ENCODE data around the gene RFPL1.
"Not testable (repeated sequence)": the region's sequence is repeated elsewhere in the genome, so short reads cannot be mapped to it uniquely, and the experiment has no call there.

RFPL1 gene

GRCh38 chr22:29411569-29412211, 26.7 kb upstream of the RFPL1 start:
- not testable (repeated sequence) for H3K9ac ChIP-seq (ENCODE audit: low read length); H3K4me3 ChIP-seq (ENCODE audit: low read length); H3K9me3 ChIP-seq (ENCODE audit: control insufficient read depth, low read length); H3K27me3 ChIP-seq (replicated peaks; ENCODE audit: control insufficient read depth, insufficient read depth, low read length); DNase-seq (ENCODE audit: low read depth); H3K4me1 ChIP-seq (ENCODE audit: control insufficient read depth, insufficient read depth, low read length); H3K36me3 ChIP-seq (ENCODE audit: control insufficient read depth, insufficient read depth, low read length, severe bottlenecking)

GRCh38 chr22:29412772-29413171, 25.6 kb upstream of the RFPL1 start:
- not testable (repeated sequence) for H3K36me3 ChIP-seq (ENCODE audit: control insufficient read depth, insufficient read depth, low read length, severe bottlenecking); DNase-seq (ENCODE audit: low read depth); H3K9me3 ChIP-seq (ENCODE audit: control insufficient read depth, low read length); H3K4me3 ChIP-seq (ENCODE audit: low read length); H3K4me1 ChIP-seq (ENCODE audit: control insufficient read depth, insufficient read depth, low read length); H3K27me3 ChIP-seq (replicated peaks; ENCODE audit: control insufficient read depth, insufficient read depth, low read length); H3K9ac ChIP-seq (ENCODE audit: low read length)

DNA sequence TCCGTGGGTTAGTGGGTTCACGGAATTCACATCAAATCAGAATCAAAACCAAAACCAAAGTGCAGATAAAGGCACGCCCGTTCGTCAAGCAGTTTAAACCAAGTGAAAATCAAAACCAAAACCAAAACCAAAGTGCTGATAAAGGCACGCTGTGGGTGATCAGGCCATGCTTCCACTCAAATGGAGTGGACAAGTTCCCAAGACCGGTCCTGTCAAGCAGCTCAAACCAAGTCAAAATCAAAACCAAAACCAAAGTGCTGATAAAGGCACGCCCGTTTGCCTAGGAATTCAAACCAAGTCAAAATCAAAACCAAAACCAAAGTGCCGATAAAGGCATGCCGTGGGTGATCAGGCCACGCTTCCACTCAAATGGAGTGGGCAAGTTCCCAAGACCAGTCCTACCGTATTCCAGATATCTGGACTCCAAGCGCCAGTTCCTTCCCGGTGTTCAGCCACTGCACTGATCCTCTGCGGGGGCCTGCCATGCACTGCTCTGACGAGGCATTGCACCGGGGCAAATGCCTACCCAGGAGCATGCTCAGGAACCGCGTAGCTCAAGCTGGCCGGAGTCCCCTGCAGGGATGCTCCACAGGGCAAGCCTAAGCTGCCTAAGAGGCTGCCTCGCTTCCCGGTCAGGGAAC, 23.3 kb upstream of the RFPL1 start:
- H3K9me3 ChIP-seq (ENCODE audit: control insufficient read depth, low read length); H3K36me3 ChIP-seq (ENCODE audit: control insufficient read depth, insufficient read depth, low read length, severe bottlenecking); H3K4me1 ChIP-seq (ENCODE audit: control insufficient read depth, insufficient read depth, low read length); H3K27me3 ChIP-seq (replicated peaks; ENCODE audit: control insufficient read depth, insufficient read depth, low read length): not testable (repeated sequence)
- DNase-seq (ENCODE audit: low read depth), result peak; percentile 15
- H3K9ac ChIP-seq (ENCODE audit: low read length), result peak overlapping the region; percentile 67
- peak overlapping the region; percentile 79 for H3K4me3 ChIP-seq (ENCODE audit: low read length)

- not testable (repeated sequence) for H3K4me3 ChIP-seq (ENCODE audit: low read length); H3K9ac ChIP-seq (ENCODE audit: low read length); H3K36me3 ChIP-seq (ENCODE audit: control insufficient read depth, insufficient read depth, low read length, severe bottlenecking); DNase-seq (ENCODE audit: low read depth); H3K9me3 ChIP-seq (ENCODE audit: control insufficient read depth, low read length); H3K27me3 ChIP-seq (replicated peaks; ENCODE audit: control insufficient read depth, insufficient read depth, low read length); H3K4me1 ChIP-seq (ENCODE audit: control insufficient read depth, insufficient read depth, low read length)
Measured at GRCh38 chr22:29418704-29419103, 19.7 kb upstream of the RFPL1 start.

GRCh38 chr22:29426476-29426875, 11.9 kb upstream of the RFPL1 start:
- H3K4me3 ChIP-seq (ENCODE audit: low read length), result no peak overlapping the region
- no peak for DNase-seq (ENCODE audit: low read depth)
- no peaks in the 10 kb centered on the region for H3K36me3 ChIP-seq (ENCODE audit: control insufficient read depth, insufficient read depth, low read length, severe bottlenecking)
- H3K4me1 ChIP-seq (ENCODE audit: control insufficient read depth, insufficient read depth, low read length), result no peaks in the 10 kb centered on the region
- no peak overlapping the region for H3K9ac ChIP-seq (ENCODE audit: low read length)
- H3K9me3 ChIP-seq (ENCODE audit: control insufficient read depth, low read length), result no peaks in the 10 kb centered on the region
- H3K27me3 ChIP-seq (replicated peaks; ENCODE audit: control insufficient read depth, insufficient read depth, low read length), result peaks cover 21% of the 10 kb centered on the region

- no peak overlapping the region for H3K4me3 ChIP-seq (ENCODE audit: low read length)
- DNase-seq (ENCODE audit: low read depth), result peak; percentile 1
- no peaks in the 10 kb centered on the region for H3K36me3 ChIP-seq (ENCODE audit: control insufficient read depth, insufficient read depth, low read length, severe bottlenecking)
- H3K9me3 ChIP-seq (ENCODE audit: control insufficient read depth, low read length), result no peaks in the 10 kb centered on the region
- no peaks in the 10 kb centered on the region for H3K4me1 ChIP-seq (ENCODE audit: control insufficient read depth, insufficient read depth, low read length)
- H3K27me3 ChIP-seq (replicated peaks; ENCODE audit: control insufficient read depth, insufficient read depth, low read length), result peaks cover 26% of the 10 kb centered on the region
- no peak overlapping the region for H3K9ac ChIP-seq (ENCODE audit: low read length)
Measured at GRCh38 chr22:29427176-29427760, 11.1 kb upstream of the RFPL1 start.

DNA sequence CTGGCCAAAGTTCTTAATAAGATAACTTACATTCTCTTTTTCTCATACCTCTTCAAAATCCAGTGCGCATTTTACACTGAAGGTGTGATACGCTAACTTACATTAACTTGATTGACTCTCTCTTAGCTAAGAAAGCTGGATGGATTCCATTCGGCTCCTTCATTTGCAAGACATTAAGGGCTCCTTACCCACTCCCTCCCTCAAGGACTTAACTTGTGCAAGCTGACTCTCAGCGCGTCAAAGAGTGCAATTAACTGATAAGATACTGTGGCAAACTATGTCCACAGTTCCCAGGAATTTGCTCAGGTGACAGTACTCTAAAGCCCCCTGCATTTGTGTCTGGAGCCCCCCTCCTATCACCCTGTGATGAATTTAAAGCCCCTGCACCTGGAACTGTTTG, 6.4 kb upstream of the RFPL1 start:
- Histone ChIP-seq H3K9me3 (ENCODE audit: control insufficient read depth, low read length) (no peaks in the 10 kb centered on the region), H3K4me3 (ENCODE audit: low read length) (no peak overlapping the region), H3K9ac (ENCODE audit: low read length) (no peak overlapping the region), H3K36me3 (ENCODE audit: control insufficient read depth, insufficient read depth, low read length, severe bottlenecking) (no peaks in the 10 kb centered on the region), H3K27me3 (replicated peaks; ENCODE audit: control insufficient read depth, insufficient read depth, low read length) (peaks cover 23% of the 10 kb centered on the region), H3K4me1 (ENCODE audit: control insufficient read depth, insufficient read depth, low read length) (no peaks in the 10 kb centered on the region)
- DNase-seq (ENCODE audit: low read depth), result no peak

GRCh38 chr22:29433856-29434255, 4.5 kb upstream of the RFPL1 start:
- no peaks in the 10 kb centered on the region for H3K4me1 ChIP-seq (ENCODE audit: control insufficient read depth, insufficient read depth, low read length)
- no peak for DNase-seq (ENCODE audit: low read depth)
- no peak overlapping the region for H3K9ac ChIP-seq (ENCODE audit: low read length)
- H3K4me3 ChIP-seq (ENCODE audit: low read length), result no peak overlapping the region
- H3K27me3 ChIP-seq (replicated peaks; ENCODE audit: control insufficient read depth, insufficient read depth, low read length), result peaks cover 23% of the 10 kb centered on the region
- no peaks in the 10 kb centered on the region for H3K36me3 ChIP-seq (ENCODE audit: control insufficient read depth, insufficient read depth, low read length, severe bottlenecking)
- no peaks in the 10 kb centered on the region for H3K9me3 ChIP-seq (ENCODE audit: control insufficient read depth, low read length)

GRCh38 chr22:29434288-29434687, 4.1 kb upstream of the RFPL1 start:
- Histone ChIP-seq H3K9ac (ENCODE audit: low read length) (no peak overlapping the region), H3K4me1 (ENCODE audit: control insufficient read depth, insufficient read depth, low read length) (no peaks in the 10 kb centered on the region), H3K36me3 (ENCODE audit: control insufficient read depth, insufficient read depth, low read length, severe bottlenecking) (no peaks in the 10 kb centered on the region), H3K9me3 (ENCODE audit: control insufficient read depth, low read length) (no peaks in the 10 kb centered on the region), H3K27me3 (replicated peaks; ENCODE audit: control insufficient read depth, insufficient read depth, low read length) (peaks cover 23% of the 10 kb centered on the region), H3K4me3 (ENCODE audit: low read length) (no peak overlapping the region)
- no peak for DNase-seq (ENCODE audit: low read depth)

DNA sequence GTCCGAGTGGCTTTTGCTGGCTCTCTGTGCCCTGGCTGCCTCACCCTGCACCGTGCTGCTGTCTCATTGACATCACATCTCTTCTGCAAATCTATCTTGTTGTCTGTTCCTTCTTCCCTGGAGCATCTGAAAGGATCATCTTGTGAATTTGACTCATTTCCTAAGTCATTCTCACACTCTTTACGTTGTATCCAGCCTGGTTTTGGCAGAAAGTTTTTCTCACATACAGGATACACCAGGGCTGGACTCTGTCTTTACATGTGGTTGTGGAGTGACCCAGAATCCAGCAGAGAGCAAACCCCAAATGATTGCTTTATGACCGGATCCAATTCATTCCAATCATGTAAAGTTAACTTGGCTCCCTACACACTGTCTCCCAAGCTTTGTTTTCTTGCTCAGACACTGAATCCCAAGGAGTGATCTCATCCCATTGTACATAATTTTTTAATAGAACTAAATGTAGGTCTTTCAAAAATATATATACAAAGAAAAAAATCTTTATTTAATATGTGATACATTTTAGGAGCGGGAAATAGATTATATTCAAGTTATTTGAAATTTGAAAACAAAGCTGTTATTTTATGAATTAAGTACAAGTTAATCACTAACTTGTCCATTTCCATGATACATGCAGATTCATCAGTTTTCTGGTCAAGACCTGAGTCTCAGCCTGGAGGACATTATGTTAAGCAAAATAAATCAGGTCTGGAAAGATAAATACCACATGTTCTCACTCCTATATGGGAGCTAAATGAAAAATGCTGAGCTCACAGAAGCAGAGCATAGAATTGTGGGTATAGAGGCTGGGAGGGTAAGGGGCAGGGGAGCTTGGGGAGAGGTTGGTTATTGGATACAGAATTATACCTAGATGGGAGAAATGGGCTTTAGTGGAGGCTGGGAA, 2.9 kb upstream of the RFPL1 start:
- H3K9me3 ChIP-seq (ENCODE audit: control insufficient read depth, low read length), result no peaks in the 10 kb centered on the region
- no peaks in the 10 kb centered on the region for H3K36me3 ChIP-seq (ENCODE audit: control insufficient read depth, insufficient read depth, low read length, severe bottlenecking)
- H3K27me3 ChIP-seq (replicated peaks; ENCODE audit: control insufficient read depth, insufficient read depth, low read length), result peaks cover 22% of the 10 kb centered on the region
- no peak overlapping the region for H3K9ac ChIP-seq (ENCODE audit: low read length)
- no peak for DNase-seq (ENCODE audit: low read depth)
- no peak overlapping the region for H3K4me3 ChIP-seq (ENCODE audit: low read length)
- H3K4me1 ChIP-seq (ENCODE audit: control insufficient read depth, insufficient read depth, low read length), result no peaks in the 10 kb centered on the region

DNA sequence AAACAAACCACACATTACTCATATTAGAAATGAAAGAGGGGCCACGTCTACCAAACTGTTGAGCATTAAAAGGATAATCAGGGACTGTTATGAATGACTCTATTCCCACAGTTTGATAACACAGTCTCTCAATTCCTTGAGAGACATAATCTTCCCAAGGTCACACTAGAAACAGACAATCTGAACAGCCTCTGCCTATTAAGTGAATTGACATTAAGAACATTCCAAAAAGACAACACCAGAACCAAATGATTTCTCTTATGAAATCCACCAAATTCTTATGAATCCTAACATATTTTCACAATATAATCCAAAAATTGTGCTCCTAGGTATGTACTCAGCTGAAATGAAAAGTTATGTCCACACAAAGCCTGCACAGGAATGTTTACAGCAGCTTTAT, 4.6 kb downstream of the RFPL1 start:
- Histone ChIP-seq H3K36me3 (ENCODE audit: control insufficient read depth, insufficient read depth, low read length, severe bottlenecking) (no peaks in the 10 kb centered on the region), H3K9ac (ENCODE audit: low read length) (peak overlapping the region; percentile 9), H3K4me3 (ENCODE audit: low read length) (no peak overlapping the region), H3K4me1 (ENCODE audit: control insufficient read depth, insufficient read depth, low read length) (peaks cover 5% of the 10 kb centered on the region), H3K27me3 (replicated peaks; ENCODE audit: control insufficient read depth, insufficient read depth, low read length) (no peaks in the 10 kb centered on the region), H3K9me3 (ENCODE audit: control insufficient read depth, low read length) (no peaks in the 10 kb centered on the region)
- DNase-seq (ENCODE audit: low read depth), result peak; percentile 22

All from adipocyte (in vitro differentiated cells).